SU-DHL-6 (cell line): ENCODE measurements around the gene ASCL4.

Experiments used
- CTCF ChIP-seq: fragments of 200-600 bp; sonication (generic); IDR thresholded peaks from one replicate; pipeline ENCODE4 v1.5.1; 2017; ENCODE audit warnings: antibody characterized with exemption, mild to moderate bottlenecking, low read length, moderate library complexity; ENCODE audit not compliant: insufficient read depth, poor library complexity, severe bottlenecking
- EZH2phosphoT487 ChIP-seq: fragments of 200-600 bp; sonication (generic), shearing (Covaris generic); conservative IDR thresholded peaks from 2 replicates; pipeline ENCODE4 v1.6.1; 2018; ENCODE audit warnings: mild to moderate bottlenecking, antibody characterized with exemption, low read length, moderate library complexity, mixed read lengths

- no peak for TF ChIP-seq CTCF
- TF ChIP-seq EZH2phosphoT487: no peak
Observed at GRCh38 chr12:107760207-107760808, 14.2 kb upstream of the ASCL4 start.
